HCT116 (cell line): ENCODE data around the gene EEF1B2. TPM values are rescaled to one million over a fixed set of nuclear protein-coding genes. Genes with fewer than 3 reads are reported as not detected.

ENCODE experiments used
- ATAC-seq: fragments of 200-7000 bp; cut with Tn5 transposase; 2 replicates; pipeline ENCODE4 v1.9.1; 2020; ENCODE audit warnings: mild to moderate bottlenecking, moderate library complexity
- BruUV-seq: library from RNA; stranded (reverse); fragments of 400-500 nt; replicated peaks from 2 replicates; lab custom pipeline; 2021; lab: Mats Ljungman, UMichigan
- CTCF ChIA-PET: fragments of 300-600 bp; sonication (Branson Sonifier 250); formaldehyde crosslinking; loops from one replicate; lab custom pipeline; 2021; ENCODE audit warnings: antibody characterized with exemption; lab: Charles Lee
- POLR2A ChIA-PET: fragments of 300-600, 350-600 bp; sonication (Branson Sonifier 250); formaldehyde crosslinking; loops from one replicate; lab custom pipeline; 2021; ENCODE audit warnings: antibody characterized with exemption; lab: Charles Lee
- RAD21 ChIA-PET, 2 experiments: fragments of 300-600 bp; sonication (Branson Sonifier 250); formaldehyde crosslinking; loops; one replicate each; lab custom pipeline; 2023; ENCODE audit warnings: low total read pairs in 2 of 2; ENCODE audit not compliant: uncharacterized antibody in 2 of 2, unreplicated experiment in 2 of 2, low non-redundant PET in 1 of 2; lab: Charles Lee
- DNase-seq: peaks from one replicate; pipeline ENCODE4 v3.0.0-alpha.2; 2010; ENCODE audit warnings: low read depth, low spot score
- H2AFZ ChIP-seq: fragments of 200-600 bp; shearing (Covaris generic), sonication (generic); 2 replicates; pipeline ENCODE4 v1.6.1; 2017; ENCODE audit warnings: low read depth, mixed run types, mixed read lengths, antibody characterized with exemption, low read length; ENCODE audit not compliant: poor library complexity, severe bottlenecking
- H3K27ac ChIP-seq: 2 replicates; pipeline ENCODE4 v1.5.1; 2012; ENCODE audit warnings: low read depth, low read length
- H3K27me3 ChIP-seq: fragments of 200-600 bp; sonication (generic); 2 replicates; pipeline ENCODE4 v1.6.1; 2016; ENCODE audit warnings: mixed run types, low read length, mixed read lengths; ENCODE audit not compliant: insufficient read depth
- H3K36me3 ChIP-seq, 2 experiments: fragments of 200-500 bp in 1 of 2; fragments of 200-600 bp in 1 of 2; sonication (Bioruptor generic) in 1 of 2; sonication (generic) in 1 of 2; 2 replicates each; pipeline versions ENCODE4 v1.5.1 to v1.6.1; 2014 to 2016; ENCODE audit warnings: low read length in 2 of 2, inconsistent platforms in 1 of 2, mixed read lengths in 1 of 2, mixed run types in 1 of 2; ENCODE audit not compliant: insufficient read depth in 2 of 2, control insufficient read depth in 1 of 2
- H3K4me1 ChIP-seq, 2 experiments: fragments of 200-600 bp in 1 of 2; sonication (generic) in 1 of 2; 2 replicates each; pipeline versions ENCODE4 v1.5.1 to v1.6.1; 2012 to 2017; ENCODE audit warnings: low read length in 2 of 2, inconsistent platforms in 1 of 2, mild to moderate bottlenecking in 1 of 2, mixed read lengths in 1 of 2, mixed run types in 1 of 2, moderate library complexity in 1 of 2; ENCODE audit not compliant: insufficient read depth in 2 of 2, control insufficient read depth in 1 of 2
- H3K4me2 ChIP-seq: fragments of 200-600 bp; sonication (generic); 2 replicates; pipeline ENCODE4 v1.6.1; 2017; ENCODE audit warnings: mixed run types, low read length, mixed read lengths
- H3K4me3 ChIP-seq, 2 experiments: fragments of 200-600 bp in 1 of 2; sonication (generic) in 1 of 2; replicated peaks in 1 of 2; 2 replicates each; pipeline ENCODE4 v1.5.1; 2011 to 2016; ENCODE audit warnings: low read length in 2 of 2, control low read depth in 1 of 2, low read depth in 1 of 2, mild to moderate bottlenecking in 1 of 2, mixed read lengths in 1 of 2, mixed run types in 1 of 2
- H3K79me2 ChIP-seq: fragments of 200-600 bp; sonication (generic); 2 replicates; pipeline ENCODE4 v1.6.1; 2017; ENCODE audit warnings: mild to moderate bottlenecking, mixed run types, low read length, moderate library complexity, mixed read lengths; ENCODE audit not compliant: insufficient read depth
- H3K9ac ChIP-seq: fragments of 200-600 bp; sonication (generic); 2 replicates; pipeline ENCODE4 v1.6.1; 2016; ENCODE audit warnings: low read length, mixed read lengths
- H3K9me2 ChIP-seq: fragments of 200-600 bp; sonication (generic), shearing (Covaris generic); 2 replicates; pipeline ENCODE4 v1.6.1; 2017; ENCODE audit warnings: mixed run types, mild to moderate bottlenecking, moderate library complexity; ENCODE audit not compliant: insufficient read depth
- H3K9me3 ChIP-seq, 2 experiments: fragments of 200-500 bp in 1 of 2; fragments of 200-600 bp in 1 of 2; sonication (Bioruptor generic) in 1 of 2; sonication (generic) in 1 of 2; 2 replicates each; pipeline ENCODE4 v1.6.1; 2014 to 2017; ENCODE audit warnings: low read length in 2 of 2, mixed read lengths in 2 of 2, inconsistent platforms in 1 of 2, low read depth in 1 of 2, mild to moderate bottlenecking in 1 of 2, mixed run types in 1 of 2, moderate library complexity in 1 of 2; ENCODE audit not compliant: control insufficient read depth in 1 of 2, insufficient read depth in 1 of 2
- H4K20me1 ChIP-seq: fragments of 200-600 bp; sonication (generic), shearing (Covaris generic); 2 replicates; pipeline ENCODE4 v1.6.1; 2017; ENCODE audit warnings: mixed run types, mild to moderate bottlenecking, moderate library complexity; ENCODE audit not compliant: insufficient read depth
- CEBPB ChIP-seq: IDR thresholded peaks from 2 replicates; pipeline ENCODE4 v1.6.1; 2012; ENCODE audit warnings: low read depth
- EGR1 ChIP-seq: IDR thresholded peaks from 2 replicates; pipeline ENCODE4 v1.6.1; 2012; ENCODE audit warnings: low read depth
- EZH2phosphoT487 ChIP-seq: fragments of 200-600 bp; IDR thresholded peaks from 2 replicates; pipeline ENCODE4 v1.6.1; 2018; ENCODE audit warnings: antibody characterized with exemption, borderline replicate concordance
- POLR2A ChIP-seq: IDR thresholded peaks from 2 replicates; pipeline ENCODE4 v1.7.0; 2011; ENCODE audit warnings: borderline replicate concordance; ENCODE audit not compliant: insufficient read depth, insufficient read length; ENCODE audit errors: extremely low read depth
- POLR2AphosphoS5 ChIP-seq: IDR thresholded peaks from 2 replicates; pipeline ENCODE4 v1.6.1; 2011; ENCODE audit warnings: mild to moderate bottlenecking, low read depth, low read length, moderate library complexity
- RAD21 ChIP-seq: IDR thresholded peaks from 2 replicates; pipeline ENCODE4 v1.6.1; 2012; ENCODE audit warnings: low read depth, mild to moderate bottlenecking
- REST ChIP-seq: IDR thresholded peaks from 2 replicates; pipeline ENCODE4 v1.6.1; 2012; ENCODE audit warnings: low read depth
- SRF ChIP-seq: IDR thresholded peaks from 2 replicates; pipeline ENCODE4 v1.6.1; 2012; ENCODE audit warnings: low read depth
- ZNF274 ChIP-seq: fragments of 200-500 bp; sonication (Bioruptor generic); IDR thresholded peaks from 2 replicates; pipeline ENCODE4 v1.6.1; 2014; ENCODE audit warnings: mild to moderate bottlenecking, low read depth, low read length, inconsistent platforms
- intact Hi-C: fragments of 100-400 bp; cut with micrococcal nuclease; formaldehyde crosslinking; loops from 2 replicates; pipeline ENCODE4 v1.10.0; 2022
- total RNA-seq: library from RNA; stranded (reverse); gene quantifications from one replicate; pipeline ENCODE4 v1.2.1, GENCODE V29; 2021; ENCODE audit not compliant: unreplicated experiment
- TF ChIP-seq, protein P1 (sequence below): IDR thresholded peaks from 2 replicates; pipeline ENCODE4 v1.6.1; 2011; ENCODE audit warnings: mild to moderate bottlenecking, low read length, moderate library complexity; ENCODE audit not compliant: insufficient replicate concordance; ENCODE audit errors: extremely low read depth
- TF ChIP-seq, protein P2 (sequence below): IDR thresholded peaks from 2 replicates; pipeline ENCODE4 v1.6.1; 2012
- TF ChIP-seq, protein P3 (sequence below), 3 experiments: fragments of 200-600 bp in 1 of 3; sonication (generic) in 1 of 3; IDR thresholded peaks in 2 of 3; conservative IDR thresholded peaks in 1 of 3; 2 replicates each; pipeline ENCODE4 v1.5.1; 2012 to 2017; ENCODE audit warnings: low read depth in 2 of 3, low read length in 2 of 3, antibody characterized with exemption in 1 of 3, borderline replicate concordance in 1 of 3, control low read depth in 1 of 3, mild to moderate bottlenecking in 1 of 3, mixed read lengths in 1 of 3, mixed run types in 1 of 3, moderate library complexity in 1 of 3; ENCODE audit not compliant: insufficient read depth in 1 of 3

EEF1B2 gene
- total RNA-seq, 1 experiment from 2014 or later = 985 TPM

GRCh38 chr2:206198677-206199076 is 39.0 kb downstream of the EEF1B2 start:
- H3K9me2 ChIP-seq = no peaks in the 10 kb centered on the region
- RAD21 ChIA-PET = no interaction called here
- DNase-seq (no peak), ATAC-seq (no peak)
- no peaks in the 10 kb centered on the region for H3K9me3 ChIP-seq
- POLR2A ChIA-PET = no interaction called here
- no peak overlapping the region for H2AFZ ChIP-seq
- TF ChIP-seq, protein P1, sequence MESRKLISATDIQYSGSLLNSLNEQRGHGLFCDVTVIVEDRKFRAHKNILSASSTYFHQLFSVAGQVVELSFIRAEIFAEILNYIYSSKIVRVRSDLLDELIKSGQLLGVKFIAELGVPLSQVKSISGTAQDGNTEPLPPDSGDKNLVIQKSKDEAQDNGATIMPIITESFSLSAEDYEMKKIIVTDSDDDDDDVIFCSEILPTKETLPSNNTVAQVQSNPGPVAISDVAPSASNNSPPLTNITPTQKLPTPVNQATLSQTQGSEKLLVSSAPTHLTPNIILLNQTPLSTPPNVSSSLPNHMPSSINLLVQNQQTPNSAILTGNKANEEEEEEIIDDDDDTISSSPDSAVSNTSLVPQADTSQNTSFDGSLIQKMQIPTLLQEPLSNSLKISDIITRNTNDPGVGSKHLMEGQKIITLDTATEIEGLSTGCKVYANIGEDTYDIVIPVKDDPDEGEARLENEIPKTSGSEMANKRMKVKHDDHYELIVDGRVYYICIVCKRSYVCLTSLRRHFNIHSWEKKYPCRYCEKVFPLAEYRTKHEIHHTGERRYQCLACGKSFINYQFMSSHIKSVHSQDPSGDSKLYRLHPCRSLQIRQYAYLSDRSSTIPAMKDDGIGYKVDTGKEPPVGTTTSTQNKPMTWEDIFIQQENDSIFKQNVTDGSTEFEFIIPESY = no peak
- TF ChIP-seq POLR2A (no peak), SRF (no peak), POLR2AphosphoS5 (no peak), EGR1 (no peak), RAD21 (no peak), CEBPB (no peak), REST (no peak), ZNF274 (no peak), EZH2phosphoT487 (no peak)
- TF ChIP-seq, protein P2, sequence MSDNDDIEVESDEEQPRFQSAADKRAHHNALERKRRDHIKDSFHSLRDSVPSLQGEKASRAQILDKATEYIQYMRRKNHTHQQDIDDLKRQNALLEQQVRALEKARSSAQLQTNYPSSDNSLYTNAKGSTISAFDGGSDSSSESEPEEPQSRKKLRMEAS = no peak
- TF ChIP-seq, protein P3, sequence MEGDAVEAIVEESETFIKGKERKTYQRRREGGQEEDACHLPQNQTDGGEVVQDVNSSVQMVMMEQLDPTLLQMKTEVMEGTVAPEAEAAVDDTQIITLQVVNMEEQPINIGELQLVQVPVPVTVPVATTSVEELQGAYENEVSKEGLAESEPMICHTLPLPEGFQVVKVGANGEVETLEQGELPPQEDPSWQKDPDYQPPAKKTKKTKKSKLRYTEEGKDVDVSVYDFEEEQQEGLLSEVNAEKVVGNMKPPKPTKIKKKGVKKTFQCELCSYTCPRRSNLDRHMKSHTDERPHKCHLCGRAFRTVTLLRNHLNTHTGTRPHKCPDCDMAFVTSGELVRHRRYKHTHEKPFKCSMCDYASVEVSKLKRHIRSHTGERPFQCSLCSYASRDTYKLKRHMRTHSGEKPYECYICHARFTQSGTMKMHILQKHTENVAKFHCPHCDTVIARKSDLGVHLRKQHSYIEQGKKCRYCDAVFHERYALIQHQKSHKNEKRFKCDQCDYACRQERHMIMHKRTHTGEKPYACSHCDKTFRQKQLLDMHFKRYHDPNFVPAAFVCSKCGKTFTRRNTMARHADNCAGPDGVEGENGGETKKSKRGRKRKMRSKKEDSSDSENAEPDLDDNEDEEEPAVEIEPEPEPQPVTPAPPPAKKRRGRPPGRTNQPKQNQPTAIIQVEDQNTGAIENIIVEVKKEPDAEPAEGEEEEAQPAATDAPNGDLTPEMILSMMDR (IDR thresholded peaks at IDR 0.05 in 2 of 3, conservative IDR thresholded peaks at IDR 0.05 in 1 of 3; ENCODE audit: borderline replicate concordance in 1 of 3, insufficient read depth in 1 of 3, low read depth in 2 of 3, low read length in 2 of 3) = no peak
- H3K27me3 ChIP-seq = no peaks in the 10 kb centered on the region
- H4K20me1 ChIP-seq = no peaks in the 10 kb centered on the region
- no peak overlapping the region for H3K4me2 ChIP-seq
- intact Hi-C loops = no loop called here
- no peak overlapping the region for H3K4me3 ChIP-seq
- H3K36me3 ChIP-seq = no peaks in the 10 kb centered on the region
- CTCF ChIA-PET = no interaction called here
- no peak overlapping the region for H3K27ac ChIP-seq
- no peaks in the 10 kb centered on the region for H3K79me2 ChIP-seq
- no peak overlapping the region for H3K9ac ChIP-seq
- BruUV-seq = no TSS peak
- no peaks in the 10 kb centered on the region for H3K4me1 ChIP-seq
